ENCODE data around the gene AP4S1.

The AP4S1 gene

GRCh38 chr14:31137214-31137889 lies 111.9 kb downstream of the AP4S1 start:
- no peak for DNase-seq (ENCODE audit: low read depth in 2 of 2)

GRCh38 chr14:31138301-31138700 lies 112.9 kb downstream of the AP4S1 start:
- no peak for DNase-seq (ENCODE audit: low read depth in 2 of 2)

GRCh38 chr14:31139301-31139847 lies 113.9 kb downstream of the AP4S1 start:
- no peak for DNase-seq (ENCODE audit: low read depth in 2 of 2)

GRCh38 chr14:31142455-31143087 lies 117.1 kb downstream of the AP4S1 start:
- DNase-seq (ENCODE audit: low read depth in 2 of 2): no peak

All from stimulated activated CD8-positive, alpha-beta memory T cell treated with anti-CD3 and anti-CD28 coated beads, Interleukin-2, amount 100 ng/mL, for 1 hour (primary cell).